ENCODE measurements around the gene USHBP1.
"Not testable (repeated sequence)": the region's sequence is repeated elsewhere in the genome, so short reads cannot be mapped to it uniquely, and the experiment has no call there.

The USHBP1 gene

GRCh38 chr19:17295551-17295950 lies 31.0 kb upstream of the USHBP1 start:
- DNase-seq, result not testable (repeated sequence)

GRCh38 chr19:17294051-17294891 lies 29.7 kb upstream of the USHBP1 start:
- DNase-seq, result peak in 1 of 58 donors; percentile 1

GRCh38 chr19:17293605-17294004 lies 29.1 kb upstream of the USHBP1 start:
- DNase-seq, result no peak

- DNase-seq, result peak in 35 of 58 donors; percentile 6 to 72 (median 32)
These were observed 27.9 kb upstream of the USHBP1 start for GRCh38 chr19:17292301-17293074.

- DNase-seq, result peak in 23 of 58 donors; percentile 0 to 47 (median 13)
These were observed 24.9 kb upstream of the USHBP1 start for GRCh38 chr19:17289489-17289888.

- DNase-seq, result no peak
These were observed 22.2 kb upstream of the USHBP1 start for GRCh38 chr19:17286752-17287151.

GRCh38 chr19:17286263-17286662 lies 21.7 kb upstream of the USHBP1 start:
- DNase-seq, result no peak

GRCh38 chr19:17285415-17286135 lies 21.0 kb upstream of the USHBP1 start:
- no peak for DNase-seq

GRCh38 chr19:17283504-17283996 lies 19.0 kb upstream of the USHBP1 start:
- DNase-seq, result no peak

GRCh38 chr19:17282488-17283125 lies 18.1 kb upstream of the USHBP1 start:
- DNase-seq, result peak in 55 of 58 donors; percentile 7 to 86 (median 45)

GRCh38 chr19:17281391-17282304 lies 17.1 kb upstream of the USHBP1 start, which contains the start of gene ANKLE1:
ANKLE1 (plus strand) TSS chr19:17281901; CDS start chr19:17281921, 20 bp downstream.
- DNase-seq, result peak in 18 of 58 donors; percentile 2 to 41 (median 18)

- no peak for DNase-seq
These were observed 14.9 kb upstream of the USHBP1 start for GRCh38 chr19:17279436-17279835.

- DNase-seq, result no peak
These were observed 11.1 kb upstream of the USHBP1 start for GRCh38 chr19:17275441-17276175.

- not testable (repeated sequence) for DNase-seq
These were observed 10.3 kb upstream of the USHBP1 start for GRCh38 chr19:17274892-17275291.

- no peak for DNase-seq
These were observed 4.2 kb upstream of the USHBP1 start for GRCh38 chr19:17268754-17269153.

GRCh38 chr19:17266975-17267788 lies 2.6 kb upstream of the USHBP1 start, which contains the start of gene BABAM1:
BABAM1 (plus strand) TSS chr19:17267443; CDS start chr19:17268807, 1,364 bp downstream.
- DNase-seq, result peak; percentile 82 to 100 (median 96)

GRCh38 chr19:17266589-17266974 lies 2.0 kb upstream of the USHBP1 start:
- DNase-seq, result peak in 3 of 58 donors; percentile 39 to 69 (median 45)

- DNase-seq, result no peak
These were observed 1.5 kb upstream of the USHBP1 start for GRCh38 chr19:17266026-17266425.
